Measurements from ENCODE around the gene CCDC40.
"Not testable (repeated sequence)": the region's sequence is repeated elsewhere in the genome, so short reads cannot be mapped to it uniquely, and the experiment has no call there.

CCDC40 gene

GRCh38 chr17:80045703-80046102 is 9.3 kb downstream of the CCDC40 start:
- Histone ChIP-seq H3K27me3 (ENCODE audit: insufficient read depth, low read depth, severe bottlenecking) (no peaks in the 10 kb centered on the region), H3K27ac (no peak overlapping the region), H3K4me3 (ENCODE audit: low read depth, low read length) (no peak overlapping the region), H3K36me3 (peaks cover 60% of the 10 kb centered on the region), H3K9me3 (ENCODE audit: severe bottlenecking) (no peaks in the 10 kb centered on the region)
- no peak for DNase-seq
- TF ChIP-seq CTCF (IDR thresholded peaks at IDR 0.05; ENCODE audit: low read depth, low read length) = no peak

DNA sequence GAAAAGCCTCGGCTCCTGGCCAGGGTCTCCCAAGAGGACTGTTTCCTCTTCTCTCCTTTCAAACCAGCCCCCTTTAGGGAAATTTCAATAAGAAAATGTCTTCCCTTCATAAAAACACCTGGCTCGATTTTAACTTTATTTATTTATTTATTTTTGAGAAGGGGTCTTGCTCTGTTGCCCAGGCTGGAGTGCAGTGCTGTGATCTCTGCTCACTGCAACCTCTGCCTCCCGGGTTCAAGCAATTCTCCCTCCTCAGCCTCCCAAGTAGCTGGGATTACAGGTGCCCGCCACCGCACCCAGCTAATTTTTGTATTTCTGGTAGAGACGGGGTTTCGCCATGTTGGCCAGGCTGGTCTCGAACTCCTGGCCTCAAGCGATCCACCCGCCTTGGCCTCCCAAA is 10.3 kb downstream of the CCDC40 start:
- not testable (repeated sequence) for H3K27me3 ChIP-seq (ENCODE audit: insufficient read depth, low read depth, severe bottlenecking); H3K4me3 ChIP-seq (ENCODE audit: low read depth, low read length); H3K27ac ChIP-seq; DNase-seq; H3K9me3 ChIP-seq (ENCODE audit: severe bottlenecking)
- H3K36me3 ChIP-seq = peaks cover 57% of the 10 kb centered on the region

- DNase-seq = no peak
- H3K27me3 ChIP-seq (ENCODE audit: insufficient read depth, low read depth, severe bottlenecking) = no peaks in the 10 kb centered on the region
- TF ChIP-seq CTCF (IDR thresholded peaks at IDR 0.05; ENCODE audit: low read depth, low read length) = no peak
- H3K4me3 ChIP-seq (ENCODE audit: low read depth, low read length) = no peak overlapping the region
- no peak overlapping the region for H3K27ac ChIP-seq
- H3K9me3 ChIP-seq (ENCODE audit: severe bottlenecking) = no peaks in the 10 kb centered on the region
- peaks cover 56% of the 10 kb centered on the region for H3K36me3 ChIP-seq
Observed at GRCh38 chr17:80047176-80047575, 10.7 kb downstream of the CCDC40 start.

DNA sequence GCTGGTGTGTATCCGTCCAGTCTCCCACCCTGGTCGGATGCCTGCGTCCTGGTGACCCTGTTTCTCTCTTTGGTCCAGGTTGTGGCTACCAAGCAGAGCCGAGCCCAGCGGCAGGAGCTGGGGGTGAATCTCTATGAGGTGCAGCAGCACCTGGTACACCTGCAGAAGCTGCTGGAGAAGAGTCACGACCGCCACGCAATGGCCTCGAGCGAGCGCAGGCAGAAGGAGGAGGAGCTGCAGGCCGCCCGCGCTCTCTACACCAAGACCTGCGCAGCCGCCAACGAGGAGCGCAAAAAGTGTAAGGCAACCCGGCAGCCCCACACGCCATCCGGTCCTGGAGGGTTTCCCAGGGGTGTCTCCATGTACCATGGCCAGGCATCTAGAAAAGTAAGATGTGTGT is 13.5 kb downstream of the CCDC40 start:
- no peaks in the 10 kb centered on the region for H3K9me3 ChIP-seq (ENCODE audit: severe bottlenecking)

DNA sequence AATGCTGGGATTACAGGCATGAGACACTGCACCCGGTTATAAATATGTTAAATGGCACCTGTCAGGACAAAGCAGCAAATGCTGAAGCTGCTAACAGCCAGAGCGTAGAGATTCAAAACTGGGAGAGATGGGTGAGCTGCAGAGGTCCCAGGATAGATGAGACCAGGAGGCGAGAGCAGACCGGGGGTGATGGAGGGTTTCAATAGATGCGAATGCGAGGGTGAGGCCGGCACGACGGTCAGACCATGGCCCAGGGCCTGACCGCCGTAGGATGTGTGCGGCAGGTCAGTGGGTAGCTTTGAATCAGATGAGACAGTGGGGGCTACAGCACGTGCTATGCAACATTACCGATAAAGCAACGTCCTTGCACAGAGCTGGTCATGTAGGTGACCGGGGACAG is 14.3 kb downstream of the CCDC40 start:
- no peaks in the 10 kb centered on the region for H3K27me3 ChIP-seq (ENCODE audit: insufficient read depth, low read depth, severe bottlenecking)

More for the DNA sequence above, 13.5 kb downstream of the CCDC40 start:
- Histone ChIP-seq H3K4me3 (ENCODE audit: low read depth, low read length) (no peak overlapping the region), H3K27ac (no peak overlapping the region), H3K36me3 (peaks cover 45% of the 10 kb centered on the region), H3K27me3 (ENCODE audit: insufficient read depth, low read depth, severe bottlenecking) (no peaks in the 10 kb centered on the region)
- DNase-seq = no peak
- no peak for TF ChIP-seq CTCF (IDR thresholded peaks at IDR 0.05; ENCODE audit: low read depth, low read length)

DNA sequence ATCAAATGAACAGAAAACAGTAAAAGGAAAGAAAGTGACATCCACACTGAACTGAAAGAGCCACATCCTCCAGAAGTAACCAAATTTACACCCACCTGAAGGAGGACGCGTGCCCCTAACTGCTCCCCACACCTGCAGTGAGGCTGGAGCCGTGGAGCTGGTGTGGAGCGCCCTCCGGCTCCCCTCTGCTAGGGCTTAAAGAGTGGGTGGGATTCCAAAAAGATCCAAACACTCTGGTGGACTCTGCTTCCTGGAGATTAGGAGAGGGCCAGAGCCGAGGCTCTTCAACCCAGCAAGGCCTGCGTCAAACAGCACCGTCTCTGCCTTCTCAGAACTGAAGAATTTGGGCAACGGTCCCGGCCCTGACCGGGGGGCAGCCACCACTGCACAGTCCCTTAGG is 15.2 kb downstream of the CCDC40 start:
- no peak overlapping the region for H3K4me3 ChIP-seq (ENCODE audit: low read depth, low read length)
- no peak overlapping the region for H3K27ac ChIP-seq
- no peak for DNase-seq
- TF ChIP-seq CTCF (IDR thresholded peaks at IDR 0.05; ENCODE audit: low read depth, low read length) = no peak
- no peaks in the 10 kb centered on the region for H3K27me3 ChIP-seq (ENCODE audit: insufficient read depth, low read depth, severe bottlenecking)
- H3K9me3 ChIP-seq (ENCODE audit: severe bottlenecking) = no peaks in the 10 kb centered on the region
- peaks cover 41% of the 10 kb centered on the region for H3K36me3 ChIP-seq

More for the DNA sequence above, 14.3 kb downstream of the CCDC40 start:
- no peak overlapping the region for H3K27ac ChIP-seq
- DNase-seq = no peak
- peaks cover 41% of the 10 kb centered on the region for H3K36me3 ChIP-seq
- no peak for TF ChIP-seq CTCF (IDR thresholded peaks at IDR 0.05; ENCODE audit: low read depth, low read length)
- H3K4me3 ChIP-seq (ENCODE audit: low read depth, low read length) = no peak overlapping the region
- H3K9me3 ChIP-seq (ENCODE audit: severe bottlenecking) = no peaks in the 10 kb centered on the region
